NOMO-1 treated with dmso at 0.1 percent for 144 hours (cell line): Measurements from ENCODE around the gene PXN.
A peak's percentile ranks its signal among the peaks of the same experiment; 100 is the strongest.
"Not testable (repeated sequence)": the region's sequence is repeated elsewhere in the genome, so short reads cannot be mapped to it uniquely, and the experiment has no call there.

ENCODE experiments used
- DNase-seq: peaks from one replicate; lab custom pipeline; 2025; ENCODE audit not compliant: unreplicated experiment; lab: John Stamatoyannopoulos, UW

PXN gene

DNA sequence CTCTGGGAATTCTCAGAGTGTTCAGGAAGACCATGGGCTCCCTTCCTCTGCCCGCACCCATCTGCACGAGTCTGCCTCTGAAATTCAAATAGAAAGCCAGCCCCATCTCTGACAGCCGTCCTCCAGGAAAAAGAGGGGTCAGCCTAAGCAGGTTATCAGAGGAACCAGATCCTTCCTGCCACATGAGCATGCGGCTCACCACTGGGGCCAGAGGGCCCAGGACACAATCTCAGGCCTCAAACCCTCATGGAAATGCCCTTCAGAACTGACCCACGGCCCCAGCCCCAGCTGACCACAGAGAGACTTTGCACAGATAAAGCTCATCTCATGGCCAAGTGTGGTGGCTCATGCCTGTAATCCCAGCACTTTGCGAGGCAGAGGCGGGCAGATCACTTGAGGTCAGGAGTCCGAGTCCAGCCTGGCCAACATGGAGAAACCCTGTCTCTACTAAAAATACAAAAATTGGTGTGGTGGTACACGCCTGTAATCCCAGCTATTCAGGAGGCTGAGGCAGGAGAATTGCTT, 23.2 kb downstream of the PXN start:
- DNase-seq = no peak

DNA sequence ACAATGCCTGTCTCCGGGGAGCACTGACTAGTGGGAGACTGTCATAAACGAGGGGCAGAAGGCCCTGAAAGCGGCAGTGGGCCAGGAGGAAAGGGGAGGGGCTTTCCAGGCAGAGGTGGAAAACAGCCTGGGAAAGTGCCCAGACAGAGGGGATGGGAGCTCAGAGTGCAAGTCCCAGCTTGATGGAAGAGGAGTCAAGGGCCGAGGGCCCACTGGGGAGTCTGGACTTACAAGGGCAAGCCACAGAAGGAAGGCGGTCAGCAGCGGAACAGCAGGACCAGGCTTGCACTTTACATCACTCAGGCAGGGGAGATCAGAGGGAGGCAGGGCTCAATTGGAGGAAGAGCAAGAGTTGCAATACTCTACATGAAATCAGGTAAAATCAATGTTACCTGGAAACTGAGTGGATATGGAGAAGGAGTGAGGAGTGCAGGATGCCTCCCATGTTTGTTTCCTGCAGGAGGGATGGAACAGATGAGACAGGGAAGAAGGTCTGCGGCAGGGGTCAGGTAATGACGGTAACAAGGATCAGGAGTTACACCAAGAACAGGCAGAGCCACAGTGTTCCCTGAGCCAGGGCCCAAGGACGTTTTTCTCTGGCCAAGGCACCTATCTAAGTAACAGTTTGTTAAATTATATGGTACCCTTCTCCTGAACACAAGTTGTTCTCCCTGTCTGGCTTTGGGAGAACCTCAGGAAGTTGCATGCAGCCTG, 23.8 kb downstream of the PXN start:
- DNase-seq = no peak

DNA sequence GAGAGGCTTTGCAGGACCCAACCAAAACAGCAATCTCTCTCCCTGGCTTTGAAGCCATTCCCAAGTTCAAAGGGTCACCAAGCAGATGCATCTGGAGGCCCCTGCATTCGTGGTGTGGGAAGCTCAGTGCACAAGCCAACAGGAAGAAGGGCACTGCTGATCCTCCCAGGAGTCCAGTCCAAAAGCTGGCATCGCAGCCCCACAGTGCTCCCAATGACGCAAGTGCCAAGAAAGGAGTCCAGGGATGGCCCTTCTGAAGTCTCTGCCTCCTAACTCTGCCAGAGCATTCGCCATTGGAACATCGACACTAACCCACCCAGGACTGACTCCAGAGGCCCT, 25.1 kb downstream of the PXN start:
- no peak for DNase-seq

DNA sequence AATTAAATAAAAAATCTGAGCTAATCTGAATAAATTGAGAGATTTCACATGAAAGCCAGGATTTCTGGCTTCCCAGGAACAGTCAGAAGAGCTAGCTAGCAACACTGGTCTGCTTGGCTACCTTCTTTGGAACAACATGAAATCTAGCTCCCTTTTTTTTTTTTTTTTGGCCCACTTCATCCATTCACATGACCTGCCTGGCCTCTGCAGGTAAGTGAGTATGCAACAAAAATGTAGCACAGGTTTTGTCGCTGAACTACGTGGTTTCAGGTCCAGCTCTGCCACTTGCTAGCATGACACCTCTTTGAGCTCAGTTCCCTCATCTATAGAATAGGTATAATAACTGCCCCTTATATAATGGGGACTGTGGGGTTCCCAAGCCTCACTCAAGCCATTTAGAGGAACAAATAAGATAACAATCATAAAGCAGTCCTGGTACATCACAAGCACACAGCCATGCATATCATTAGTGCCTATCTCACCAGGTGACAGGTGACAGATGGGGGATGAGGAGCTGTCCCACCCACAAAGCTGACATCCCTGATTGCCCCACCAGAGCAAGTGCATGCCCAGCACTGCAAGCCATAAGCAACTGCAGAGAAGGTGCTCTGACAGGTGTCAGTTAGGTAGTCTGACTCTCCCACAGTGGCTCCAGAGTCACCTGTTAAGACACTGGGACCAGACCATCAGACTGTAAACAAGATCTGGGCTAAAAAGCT, 25.6 kb downstream of the PXN start:
- DNase-seq = no peak

DNA sequence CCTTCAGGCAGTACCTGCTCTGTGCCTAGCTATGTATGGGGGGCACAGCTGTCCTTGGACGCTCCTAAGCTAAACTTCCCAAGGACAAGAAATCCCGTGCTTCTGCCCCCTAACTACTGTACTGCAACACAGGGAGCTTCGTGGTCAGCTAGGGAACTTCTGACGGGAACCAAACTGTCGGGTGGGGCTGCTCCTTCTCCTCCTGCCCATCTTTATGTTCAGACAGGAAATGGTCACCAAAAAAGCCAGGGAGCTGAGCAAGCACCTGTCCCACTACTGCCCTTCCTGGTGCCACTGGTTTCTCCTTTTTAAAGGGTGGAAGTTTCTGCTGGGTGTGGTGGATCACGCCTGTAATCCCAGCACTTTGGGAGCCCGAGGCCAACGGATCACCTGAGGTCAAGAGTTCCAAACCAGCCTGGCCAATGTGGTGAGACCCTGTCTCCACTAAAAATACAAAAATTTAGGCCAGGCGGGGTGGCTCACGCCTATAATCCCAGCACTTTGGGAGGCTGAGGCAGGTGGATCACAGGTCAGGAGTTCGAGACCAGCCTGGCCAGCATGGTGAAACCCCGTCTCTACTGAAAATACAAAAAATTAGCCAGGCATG, 26.6 kb downstream of the PXN start:
- DNase-seq = no peak

DNA sequence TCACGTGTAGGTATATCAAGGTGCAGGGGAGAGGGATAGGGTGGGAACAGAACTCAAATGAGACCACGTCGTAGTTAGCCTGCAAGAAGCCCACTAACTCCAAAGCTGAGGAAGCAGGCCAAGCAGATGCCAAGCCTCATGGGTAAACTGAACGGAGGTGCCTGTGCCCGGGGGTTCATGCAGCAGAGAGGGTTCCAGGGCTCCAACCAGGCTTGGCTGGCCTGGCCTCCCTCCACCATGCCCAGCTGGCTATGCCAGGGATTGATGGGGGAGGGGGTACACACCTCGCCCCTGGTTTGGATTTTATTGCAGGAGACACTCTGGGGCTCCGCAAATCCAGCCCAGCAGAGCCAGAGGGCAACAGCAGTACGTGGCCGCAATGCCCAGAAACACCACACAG, 27.3 kb downstream of the PXN start:
- DNase-seq = no peak

DNA sequence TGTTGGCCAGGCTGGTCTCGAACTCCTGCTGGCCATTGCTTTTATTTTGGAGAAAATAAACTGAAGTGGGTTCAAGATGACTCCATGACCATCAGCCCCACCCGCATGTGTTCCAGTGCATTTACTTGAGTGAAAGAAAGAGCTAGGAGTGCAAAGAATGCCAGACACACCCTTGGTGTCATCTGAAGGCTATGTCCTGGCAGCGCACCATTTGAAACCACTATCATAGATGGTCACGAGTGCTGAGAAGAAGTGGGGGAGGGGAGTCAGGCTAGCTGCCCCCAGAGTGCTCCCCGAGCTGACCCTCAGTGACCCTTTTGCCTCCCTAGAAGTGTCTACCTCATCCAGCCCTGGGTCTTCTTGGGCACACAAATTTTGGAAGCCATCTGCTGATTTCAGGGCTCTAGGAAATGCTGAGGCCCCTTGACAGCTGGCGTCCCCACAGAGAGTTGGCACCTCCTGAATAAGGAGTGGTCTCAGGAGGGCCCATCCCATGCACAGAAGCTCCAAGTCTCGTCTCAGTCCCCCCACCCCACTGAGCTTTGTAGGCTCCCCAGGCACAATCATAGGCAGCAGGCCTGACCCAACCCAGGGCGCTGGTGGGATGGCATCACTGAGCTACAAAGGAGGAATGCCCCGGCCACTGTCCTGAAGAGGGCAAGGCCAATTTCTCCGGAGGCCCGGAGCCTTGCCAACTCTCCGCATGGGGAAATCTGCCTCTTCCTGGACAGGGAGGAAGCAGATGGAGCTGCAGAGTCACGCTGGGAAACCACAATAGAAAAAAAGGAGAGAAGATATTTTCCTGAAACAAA, 28.0 kb downstream of the PXN start:
- no peak for DNase-seq

DNA sequence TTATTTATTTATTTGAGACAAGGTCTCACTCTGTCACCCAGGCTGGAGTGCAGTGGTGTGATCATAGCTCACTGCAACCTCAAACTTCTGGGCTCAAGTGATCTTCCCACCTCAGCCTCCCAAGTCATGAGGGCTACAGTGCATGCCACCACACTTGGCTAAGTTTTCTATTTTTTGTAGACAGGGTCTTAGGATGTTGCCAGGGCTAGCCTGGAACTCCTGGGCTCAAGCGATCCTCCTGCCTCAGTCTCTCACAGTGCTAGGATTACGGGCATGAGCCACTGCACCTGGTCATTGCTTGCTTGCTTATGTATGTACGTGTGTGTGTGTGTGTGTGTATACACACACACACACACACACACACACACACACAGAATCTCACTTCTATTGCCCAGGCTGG, 28.7 kb downstream of the PXN start:
- not testable (repeated sequence) for DNase-seq

DNA sequence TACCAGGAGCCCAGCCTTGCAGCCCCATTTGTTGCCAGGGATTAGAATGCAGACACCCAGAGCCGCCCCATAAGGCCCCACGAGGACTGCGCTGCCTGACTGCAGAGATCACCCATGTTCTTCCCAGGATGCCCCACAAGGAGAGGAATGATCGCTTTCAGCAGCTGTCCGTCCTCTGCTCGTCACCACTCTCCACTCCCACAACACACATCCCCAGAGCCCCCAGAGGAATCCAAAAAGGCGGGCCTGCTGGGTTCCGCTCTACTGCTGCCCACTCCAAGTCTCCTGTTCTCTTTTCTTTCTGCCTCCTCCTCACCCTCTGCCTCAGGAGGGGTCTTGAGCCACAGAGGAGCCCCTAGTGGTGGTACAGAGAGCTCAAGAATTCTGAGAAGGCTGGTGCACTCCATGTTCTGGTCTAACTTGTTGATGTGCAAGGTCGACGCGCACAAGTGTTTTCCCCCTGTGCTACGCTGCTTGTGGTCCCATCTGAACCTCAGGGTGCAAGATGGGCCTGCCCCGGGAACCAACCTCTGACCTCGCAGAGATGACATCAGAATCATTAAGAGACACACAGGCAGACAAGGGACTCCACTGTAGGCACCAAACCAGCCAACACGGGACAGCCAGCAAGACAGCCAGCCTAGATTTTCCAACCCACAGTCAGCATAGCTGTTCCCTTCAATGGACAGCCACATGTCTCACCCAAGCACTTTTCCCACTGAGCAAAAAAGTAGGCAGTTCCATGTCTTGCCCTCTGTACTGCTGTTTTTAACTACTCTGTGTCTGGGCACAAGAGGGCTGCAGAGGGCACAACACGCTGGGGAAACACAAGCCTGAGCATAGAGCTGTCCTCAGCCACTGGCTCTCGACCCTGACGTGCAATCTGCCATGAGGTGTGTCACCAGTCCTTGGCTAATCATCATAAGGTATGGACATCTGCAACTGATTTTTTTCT, 29.9 kb downstream of the PXN start:
- DNase-seq = no peak

DNA sequence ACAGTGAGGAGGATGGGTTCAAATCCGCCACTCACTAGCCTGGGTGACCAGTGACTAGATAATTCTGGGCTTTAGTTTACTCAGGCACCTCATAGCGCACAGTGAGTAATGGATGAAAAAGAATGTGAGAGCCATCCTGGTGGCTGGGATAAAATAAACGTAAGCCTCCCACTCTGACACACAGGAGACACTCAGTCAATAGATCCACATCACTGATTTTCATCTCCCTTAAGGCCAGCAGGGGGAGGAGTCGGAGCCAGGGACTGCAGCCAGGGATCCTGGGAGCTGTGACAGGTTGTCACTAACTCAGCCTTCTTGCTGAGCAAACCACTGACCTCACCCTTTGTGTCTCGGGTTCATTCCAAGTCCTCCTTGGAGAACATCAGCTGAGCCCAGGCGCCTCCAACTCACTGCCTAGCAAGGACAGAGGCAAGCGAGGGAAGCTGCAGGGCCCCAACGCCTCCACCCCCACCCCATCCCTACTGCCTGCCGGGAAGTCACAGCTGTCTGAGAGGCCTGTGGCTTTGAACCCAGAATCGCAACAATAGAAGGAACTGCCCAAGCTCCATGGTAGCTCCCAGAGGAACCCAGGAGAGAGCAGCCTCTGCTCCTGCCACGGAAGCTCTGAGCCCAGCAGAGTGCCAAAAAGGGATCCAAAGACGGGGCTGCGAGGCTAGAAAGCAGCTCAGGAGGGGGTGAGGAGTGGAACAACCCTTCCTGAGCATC, 30.7 kb downstream of the PXN start:
- no peak for DNase-seq

DNA sequence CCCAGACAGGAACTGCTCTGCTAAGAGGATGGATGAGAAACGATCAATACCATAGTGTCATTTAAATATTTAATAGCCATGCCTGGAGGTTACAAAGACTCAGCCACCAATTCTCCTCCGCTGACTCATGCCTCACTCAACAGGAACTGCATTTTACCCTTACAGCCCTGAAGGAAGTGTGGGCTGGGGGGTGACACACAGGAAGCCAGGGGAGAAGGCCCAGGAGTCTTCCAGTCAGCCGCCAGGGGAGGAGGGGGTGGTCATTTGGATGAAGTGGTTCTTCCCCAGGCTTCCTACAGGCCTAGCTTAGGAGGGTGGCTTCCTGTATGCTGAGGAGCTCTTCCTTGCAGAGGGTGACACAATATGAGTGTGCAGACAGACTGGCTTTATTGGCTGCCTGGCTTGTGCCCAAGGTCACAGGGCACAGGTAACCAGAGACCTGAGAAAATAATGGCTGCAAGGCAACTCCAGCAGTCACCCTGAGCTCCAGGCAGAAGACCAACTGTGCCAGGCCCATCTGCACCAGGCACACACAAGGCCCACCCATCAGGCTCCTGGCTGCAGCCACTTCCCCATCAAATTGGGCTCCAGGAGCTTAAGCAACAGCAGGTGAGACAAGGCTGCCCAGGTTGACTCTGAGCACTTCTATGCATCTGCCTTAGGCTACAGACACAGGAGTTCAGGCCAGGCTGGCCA, 34.1 kb downstream of the PXN start:
- peak; percentile 83 for DNase-seq

DNA sequence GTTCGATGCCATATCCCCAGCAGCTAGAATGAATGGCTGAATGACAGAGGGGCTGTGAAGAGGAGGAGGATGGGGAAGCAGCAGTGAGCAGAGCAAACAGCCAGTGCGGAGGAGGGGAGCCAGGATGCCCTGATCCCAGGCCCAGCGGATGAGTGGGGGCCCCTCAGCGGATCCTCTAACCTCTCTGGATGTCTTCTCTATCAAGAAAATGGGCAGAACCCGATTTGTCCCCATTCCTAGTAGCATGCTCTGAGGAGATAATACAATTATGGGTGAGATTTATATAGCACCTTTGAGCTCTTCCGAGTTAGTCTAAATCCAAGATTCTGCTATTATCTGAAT, 34.6 kb downstream of the PXN start:
- no peak for DNase-seq

DNA sequence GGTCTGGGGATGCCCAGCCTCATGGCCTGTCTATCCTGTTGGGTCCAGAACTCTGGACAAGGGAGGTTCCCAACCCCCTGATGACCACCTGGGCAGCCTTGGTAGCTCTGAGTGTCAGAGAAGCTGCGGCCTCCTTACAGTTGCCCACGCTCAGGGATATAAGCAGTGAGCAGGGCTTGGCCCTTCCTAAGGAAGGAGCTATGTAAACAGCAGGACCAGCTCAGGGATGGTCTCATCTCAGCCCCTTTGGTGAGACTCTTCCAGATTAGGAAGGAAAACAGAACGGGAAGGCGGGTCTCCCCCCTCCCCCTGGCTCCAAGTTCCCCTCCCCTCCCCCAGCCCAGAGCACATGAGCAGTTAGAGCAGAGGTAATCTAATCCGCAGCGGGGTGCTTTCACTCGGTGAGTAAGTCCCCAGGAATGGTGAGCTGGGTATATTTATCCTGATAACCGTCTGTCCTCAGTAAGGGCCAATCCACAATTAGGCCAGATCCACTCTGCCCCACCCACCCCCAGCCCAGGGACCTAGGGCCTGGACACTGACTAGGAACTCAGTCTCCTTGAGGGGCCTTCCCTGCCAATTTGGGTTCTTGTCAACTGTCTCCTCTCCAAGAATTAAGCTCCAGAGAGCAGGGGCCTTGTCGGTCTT, 35.1 kb downstream of the PXN start:
- DNase-seq = no peak

DNA sequence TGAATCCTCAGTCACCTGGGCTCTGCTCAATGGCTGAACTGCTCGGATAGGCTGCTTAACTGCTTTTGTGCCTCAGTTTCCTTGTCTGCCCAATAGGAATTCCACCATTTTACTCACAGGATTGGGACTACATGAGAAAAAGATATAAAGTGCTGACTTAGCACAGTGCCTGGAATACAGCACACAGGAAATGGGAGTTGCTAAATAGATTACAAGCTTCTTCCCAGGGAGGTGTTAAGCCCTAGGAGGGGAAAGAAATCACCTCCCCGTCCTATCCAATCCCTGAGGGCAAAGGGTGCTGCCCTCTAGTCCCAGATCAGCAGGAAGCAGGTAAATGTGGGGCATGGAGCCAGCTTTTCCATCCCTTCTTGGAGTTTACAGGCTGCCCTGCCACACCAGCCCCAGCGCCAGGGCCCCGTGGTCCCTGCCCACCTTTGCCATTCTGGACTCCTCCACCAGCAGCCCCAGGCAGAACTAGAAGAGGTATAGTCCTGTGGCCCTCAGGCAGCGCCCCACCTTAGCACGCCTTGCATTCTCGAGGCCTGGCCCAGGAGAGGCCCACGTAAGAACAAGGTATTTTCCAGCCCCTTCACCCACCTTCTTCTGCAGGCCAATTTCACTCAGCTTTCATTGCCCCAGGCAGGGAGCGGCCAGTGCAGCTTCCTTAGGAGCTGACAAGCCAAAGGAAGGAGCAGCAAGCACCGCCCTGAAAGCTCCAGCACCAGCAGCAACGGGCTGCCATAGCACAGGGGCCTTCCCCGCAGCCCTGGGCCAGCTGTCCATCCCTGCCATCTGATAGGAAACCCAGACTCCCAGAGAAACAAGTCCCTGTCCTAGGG, 35.8 kb downstream of the PXN start:
- no peak for DNase-seq

DNA sequence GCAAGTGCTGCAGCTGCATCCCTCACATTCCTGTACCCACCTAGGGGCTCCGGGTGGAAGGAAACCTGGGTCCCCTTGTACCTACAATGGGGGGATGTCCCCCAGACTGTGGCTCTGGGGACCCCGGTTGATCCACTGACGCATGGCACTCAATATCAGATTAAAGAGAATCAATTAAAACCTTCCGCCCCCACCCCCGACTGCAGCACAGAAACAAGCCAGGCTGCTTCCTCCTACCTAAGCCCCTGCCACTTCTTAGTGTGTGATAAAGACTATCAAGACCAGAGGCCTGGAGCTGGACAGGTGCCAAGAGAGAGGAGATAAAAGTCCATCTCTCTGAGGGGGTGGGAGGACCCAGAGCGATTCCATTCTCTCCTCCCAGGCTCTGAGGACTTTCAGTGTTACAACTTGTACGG, 36.5 kb downstream of the PXN start:
- DNase-seq = no peak

DNA sequence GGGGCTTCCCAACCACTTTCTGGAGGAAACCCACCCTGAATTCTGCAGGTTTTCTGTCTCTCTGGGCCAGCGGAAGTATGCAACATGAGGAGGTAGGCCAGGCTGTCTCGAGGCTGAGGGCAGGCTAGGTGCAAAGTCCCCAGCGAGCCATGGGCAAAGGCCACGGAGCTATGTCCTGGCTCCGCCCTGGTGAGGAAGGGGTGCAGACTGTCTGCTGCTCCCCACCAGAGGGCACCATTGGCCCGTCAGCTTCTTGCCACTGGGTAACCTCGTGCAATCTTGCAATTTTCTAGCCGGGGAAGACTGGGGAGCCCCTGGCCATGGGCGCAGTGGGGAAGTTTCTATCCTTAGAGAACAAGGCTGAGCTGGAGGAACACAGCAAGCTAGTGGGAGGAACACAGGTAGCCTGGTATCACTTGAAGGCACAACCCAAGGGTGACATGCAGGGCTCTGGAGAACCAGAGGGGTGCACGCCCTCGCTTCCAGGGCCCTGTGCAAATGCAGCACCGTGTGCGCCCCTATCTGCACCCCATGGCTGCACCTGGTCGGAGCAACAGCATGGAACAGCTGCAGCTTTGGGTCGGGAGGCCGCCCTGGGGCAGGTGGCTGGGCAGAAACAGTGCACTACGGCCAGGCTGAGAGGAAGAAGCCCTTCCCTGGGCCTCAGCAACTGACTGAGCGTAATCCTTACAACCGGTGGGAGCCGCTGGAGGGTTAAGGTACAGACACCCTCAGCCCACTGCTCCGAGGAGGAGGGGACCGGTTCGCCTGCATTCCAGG, 37.0 kb downstream of the PXN start:
- DNase-seq = peak; percentile 70

DNA sequence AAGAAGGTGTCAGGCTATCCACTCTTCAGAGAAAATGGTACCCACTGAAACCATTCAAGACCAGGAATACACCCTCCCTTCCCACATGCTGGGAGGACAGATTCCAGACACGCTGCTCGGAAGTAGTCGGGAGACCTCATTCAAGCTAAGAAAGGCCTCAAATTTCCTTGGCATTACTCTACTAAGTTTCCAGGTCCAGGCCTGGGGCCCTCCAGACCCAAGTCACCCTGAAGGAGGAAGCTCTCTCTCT, 37.6 kb downstream of the PXN start:
- DNase-seq = no peak
